ENCODE results near the gene HOMER2.

GRCh38 chr15:82999426-82999825, 46.9 kb upstream of the HOMER2 start:
- TF ChIP-seq TP53 (CRISPR knock-in tag; conservative IDR thresholded peaks at IDR 0.05) (no peak), BHLHE40 (IDR thresholded peaks at IDR 0.05; ENCODE audit: low read length) (no peak), TCF7L2 (IDR thresholded peaks at IDR 0.05; ENCODE audit: low read depth, low read length) (no peak), CEBPZ (IDR thresholded peaks at IDR 0.05; ENCODE audit: low read length) (no peak), KDM3A (CRISPR knock-in tag; IDR thresholded peaks at IDR 0.05; ENCODE audit: low read depth) (no peak), KAT8 (CRISPR knock-in tag; IDR thresholded peaks at IDR 0.05) (no peak), GPBP1L1 (CRISPR knock-in tag; IDR thresholded peaks at IDR 0.05) (no peak), ATF6 (CRISPR knock-in tag; conservative IDR thresholded peaks at IDR 0.05) (no peak), ZNF639 (CRISPR knock-in tag; conservative IDR thresholded peaks at IDR 0.05) (no peak), POLR2AphosphoS5 (IDR thresholded peaks at IDR 0.05; ENCODE audit: low read depth, low read length) (no peak), MYC (CRISPR knock-in tag; IDR thresholded peaks at IDR 0.05; ENCODE audit: borderline replicate concordance) (no peak), FOXP4 (CRISPR knock-in tag; IDR thresholded peaks at IDR 0.05) (no peak), CTCF (CRISPR knock-in tag; IDR thresholded peaks at IDR 0.05) (no peak)
